Rectal smooth muscle tissue (tissue), 1 donor: ENCODE data around the gene HYLS1.

Experiments
- H3K27ac ChIP-seq: one replicate; pipeline ENCODE4 v1.7.0; 2013; ENCODE audit warnings: low read depth, low read length, inconsistent platforms
- H3K27me3 ChIP-seq: one replicate; pipeline ENCODE4 v1.7.0; 2013; ENCODE audit warnings: low read length; ENCODE audit not compliant: control insufficient read depth, insufficient read depth
- H3K36me3 ChIP-seq: one replicate; pipeline ENCODE4 v1.7.0; 2013; ENCODE audit warnings: low read length; ENCODE audit not compliant: control insufficient read depth, insufficient read depth
- H3K4me1 ChIP-seq: one replicate; pipeline ENCODE4 v1.7.0; 2013; ENCODE audit warnings: low read length; ENCODE audit not compliant: control insufficient read depth, insufficient read depth
- H3K4me3 ChIP-seq: one replicate; pipeline ENCODE4 v1.7.0; 2013; ENCODE audit warnings: low read length
- H3K9ac ChIP-seq: one replicate; pipeline ENCODE4 v1.7.0; 2013; ENCODE audit warnings: low read length

HYLS1 gene

DNA sequence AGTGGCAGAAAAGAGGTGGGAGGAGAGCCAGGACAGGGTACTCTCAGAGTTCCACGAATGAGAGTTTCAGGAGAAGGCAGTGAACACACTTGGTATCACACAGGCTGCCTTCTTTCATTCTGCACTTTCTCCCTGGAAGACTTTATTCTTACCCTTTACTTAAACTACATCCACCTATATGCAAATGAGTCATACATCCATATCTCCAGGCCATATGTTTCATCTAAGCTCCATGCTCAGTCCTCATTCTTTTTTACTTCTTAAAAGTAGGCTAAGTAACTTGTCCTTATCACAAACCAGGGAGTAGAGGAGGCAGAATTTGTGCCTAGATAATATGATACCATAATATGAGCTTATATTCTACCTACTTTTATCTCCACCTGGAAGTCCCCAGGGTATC is 6.2 kb upstream of the HYLS1 start:
- Histone ChIP-seq H3K27me3 (no peaks in the 10 kb centered on the region), H3K4me1 (no peaks in the 10 kb centered on the region), H3K27ac (no peak overlapping the region), H3K9ac (no peak overlapping the region), H3K4me3 (no peak overlapping the region), H3K36me3 (no peaks in the 10 kb centered on the region)

DNA sequence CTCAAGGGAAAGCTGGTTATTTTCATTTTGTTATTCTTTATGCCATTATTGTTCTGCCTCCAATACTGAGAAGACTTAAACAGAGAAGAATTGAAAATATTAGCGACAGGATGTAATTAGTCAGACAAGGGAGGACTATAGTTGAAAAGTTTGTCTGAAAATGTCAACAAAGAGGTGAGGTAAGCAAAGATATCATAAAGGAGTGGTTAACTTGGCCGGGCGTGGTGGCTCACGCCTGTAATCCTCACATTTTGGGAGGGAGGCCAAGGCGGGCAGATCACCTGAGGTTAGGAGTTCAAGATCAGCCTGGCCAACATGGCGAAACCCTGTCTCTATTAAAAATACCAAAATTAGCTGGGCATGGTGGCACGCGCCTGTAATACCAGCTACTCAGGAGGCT is 4.1 kb upstream of the HYLS1 start:
- H3K36me3 ChIP-seq = no peaks in the 10 kb centered on the region

GRCh38 chr11:125886997-125887372 is 483 bp upstream of the HYLS1 start:
- Histone ChIP-seq H3K4me3 (peak overlapping the region; percentile 97), H3K4me1 (no peaks in the 10 kb centered on the region), H3K9ac (no peak overlapping the region), H3K36me3 (no peaks in the 10 kb centered on the region), H3K27me3 (no peaks in the 10 kb centered on the region), H3K27ac (peak overlapping the region; percentile 94)

More for the DNA sequence above, 4.1 kb upstream of the HYLS1 start:
- Histone ChIP-seq H3K27ac (no peak overlapping the region), H3K4me1 (no peaks in the 10 kb centered on the region), H3K27me3 (no peaks in the 10 kb centered on the region), H3K4me3 (no peak overlapping the region), H3K9ac (no peak overlapping the region)

DNA sequence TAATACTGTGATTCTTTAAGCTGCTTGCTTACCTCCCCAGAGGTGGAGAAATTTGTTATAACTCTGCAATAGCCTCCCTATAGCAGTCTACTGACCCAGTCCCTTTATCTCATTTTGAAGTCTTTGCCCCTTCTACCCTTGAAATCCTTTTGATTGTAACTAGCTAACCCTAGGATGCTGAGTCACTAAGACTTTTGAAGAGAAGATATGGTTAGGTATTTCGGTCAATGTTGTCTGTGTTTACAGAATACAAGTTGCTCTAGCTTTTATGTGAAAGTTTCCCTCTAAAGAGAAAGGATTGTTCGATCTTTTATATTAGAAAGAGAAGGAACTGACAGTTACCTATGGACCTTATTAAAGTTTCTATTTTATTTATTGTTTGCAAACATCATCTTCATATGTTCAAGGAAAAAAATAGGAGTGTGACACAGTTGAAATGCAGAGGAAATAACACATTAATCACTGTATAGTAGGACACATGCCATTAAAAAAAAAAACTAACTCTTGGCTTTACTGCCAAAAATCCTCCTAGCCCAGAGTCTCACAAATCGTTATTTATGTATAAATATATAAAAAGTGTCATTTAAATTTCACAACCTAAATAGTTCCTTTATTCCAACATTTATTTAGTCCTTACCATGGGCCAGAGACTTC is 3.1 kb downstream of the HYLS1 start:
- no peak overlapping the region for H3K4me3 ChIP-seq
- no peaks in the 10 kb centered on the region for H3K27me3 ChIP-seq
- H3K9ac ChIP-seq = no peak overlapping the region
- H3K27ac ChIP-seq = no peak overlapping the region
- H3K36me3 ChIP-seq = peaks cover 6% of the 10 kb centered on the region
- H3K4me1 ChIP-seq = no peaks in the 10 kb centered on the region

- H3K27ac ChIP-seq = no peak overlapping the region
- no peaks in the 10 kb centered on the region for H3K27me3 ChIP-seq
- no peak overlapping the region for H3K9ac ChIP-seq
- H3K36me3 ChIP-seq = peaks cover 10% of the 10 kb centered on the region
- no peak overlapping the region for H3K4me3 ChIP-seq
- no peaks in the 10 kb centered on the region for H3K4me1 ChIP-seq
Observed at GRCh38 chr11:125892071-125892470, 4.6 kb downstream of the HYLS1 start.

- Histone ChIP-seq H3K9ac (no peak overlapping the region), H3K27me3 (no peaks in the 10 kb centered on the region), H3K4me3 (no peak overlapping the region), H3K36me3 (peaks cover 10% of the 10 kb centered on the region), H3K4me1 (no peaks in the 10 kb centered on the region), H3K27ac (no peak overlapping the region)
Observed at GRCh38 chr11:125892994-125893393, 5.5 kb downstream of the HYLS1 start.

- Histone ChIP-seq H3K4me1 (peaks cover 9% of the 10 kb centered on the region), H3K36me3 (peaks cover 3% of the 10 kb centered on the region), H3K9ac (no peak overlapping the region), H3K27me3 (peaks cover 9% of the 10 kb centered on the region), H3K4me3 (no peak overlapping the region), H3K27ac (no peak overlapping the region)
Observed at GRCh38 chr11:125901872-125902271, 14.4 kb downstream of the HYLS1 start.

DNA sequence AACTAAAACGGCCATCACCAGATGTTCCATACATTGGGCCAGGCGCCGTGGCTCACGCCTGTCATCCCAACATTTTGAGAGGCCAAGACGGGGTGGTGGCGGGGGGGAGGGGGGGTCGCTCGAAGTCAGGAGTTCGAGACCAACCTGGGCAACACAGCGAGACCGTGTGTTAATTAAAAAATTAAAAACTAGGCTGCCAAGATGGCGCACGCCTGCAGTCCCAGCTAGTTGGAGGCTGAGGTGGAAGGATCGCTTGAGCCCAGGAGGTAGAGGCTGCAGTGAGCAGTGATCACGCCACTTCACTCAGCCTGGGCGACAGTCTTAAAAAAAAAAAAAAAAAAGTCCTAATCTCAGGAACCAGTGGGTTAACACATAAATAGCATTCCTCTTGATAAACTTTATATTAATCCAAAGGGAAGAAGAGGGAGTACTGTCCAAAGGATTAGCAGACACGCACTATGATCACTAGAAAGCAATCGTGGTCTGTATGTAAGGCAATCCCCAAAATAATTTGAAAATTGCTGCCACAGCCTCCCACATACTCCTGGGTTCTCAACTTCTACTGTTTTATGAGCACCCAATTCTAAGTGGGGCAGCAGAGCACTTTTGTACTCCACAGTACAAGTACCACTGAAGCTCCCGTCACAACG is 14.9 kb downstream of the HYLS1 start:
- Histone ChIP-seq H3K4me1 (peaks cover 9% of the 10 kb centered on the region), H3K9ac (peak overlapping the region; percentile 76), H3K27me3 (peaks cover 9% of the 10 kb centered on the region), H3K27ac (peak overlapping the region; percentile 87), H3K36me3 (peaks cover 3% of the 10 kb centered on the region), H3K4me3 (peak overlapping the region; percentile 89)

- peak within 1 kb of the TSS; percentile 89 for H3K4me3 ChIP-seq
- peak within 1 kb of the TSS; percentile 87 for H3K27ac ChIP-seq
- peaks cover 9% of the 10 kb centered on the region for H3K4me1 ChIP-seq
- peaks cover 9% of the 10 kb centered on the region for H3K27me3 ChIP-seq
- peak within 1 kb of the TSS; percentile 76 for H3K9ac ChIP-seq
- peaks cover 3% of the 10 kb centered on the region for H3K36me3 ChIP-seq
Observed at GRCh38 chr11:125902927-125903710, 15.7 kb downstream of the HYLS1 start, which contains the start of gene PUS3. PUS3 (minus strand) TSS chr11:125903206; CDS start chr11:125896284, 6,922 bp downstream.

GRCh38 chr11:125903711-125904659 is 16.5 kb downstream of the HYLS1 start, which contains the start of gene DDX25:
DDX25 (plus strand) TSS chr11:125904508; CDS start chr11:125904518, 10 bp downstream.
- Histone ChIP-seq H3K36me3 (peaks cover 3% of the 10 kb centered on the region), H3K4me1 (peaks cover 9% of the 10 kb centered on the region), H3K9ac (no peak within 1 kb of the TSS), H3K27me3 (peaks cover 9% of the 10 kb centered on the region), H3K27ac (no peak within 1 kb of the TSS), H3K4me3 (peak within 1 kb of the TSS; percentile 89)

DNA sequence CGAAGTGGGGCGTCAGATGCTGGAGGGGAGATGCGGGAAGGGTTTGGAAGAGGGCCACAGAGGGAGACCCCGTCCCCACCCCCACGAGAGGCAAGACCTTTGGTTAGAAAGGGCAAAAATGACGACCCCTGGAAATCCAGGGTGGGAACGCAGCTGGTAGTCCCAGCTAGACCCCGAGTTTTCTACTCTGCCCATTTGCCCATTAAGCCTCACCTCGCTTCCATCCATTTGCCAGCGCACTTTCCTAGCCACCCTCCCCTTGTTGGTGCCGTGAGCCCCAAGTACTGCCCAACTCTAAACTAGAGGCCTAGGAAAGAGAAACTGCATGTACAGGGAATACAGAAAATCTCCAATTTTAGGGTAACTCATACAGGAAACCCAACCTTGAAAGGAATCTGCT is 17.2 kb downstream of the HYLS1 start:
- H3K36me3 ChIP-seq = peaks cover 3% of the 10 kb centered on the region
- H3K4me3 ChIP-seq = no peak overlapping the region
- no peak overlapping the region for H3K27ac ChIP-seq
- H3K9ac ChIP-seq = no peak overlapping the region
- H3K4me1 ChIP-seq = peaks cover 9% of the 10 kb centered on the region
- peaks cover 9% of the 10 kb centered on the region for H3K27me3 ChIP-seq
